Activated gamma-delta T cell treated with anti-CD3 and anti-CD28 coated beads, Interleukin-2, amount 50 U/mL, for 16 hours (primary cell): ENCODE results near the gene PADI3.
"Not testable (repeated sequence)": the region's sequence is repeated elsewhere in the genome, so short reads cannot be mapped to it uniquely, and the experiment has no call there.

Experiments used
- DNase-seq: peaks from one replicate; pipeline ENCODE4 v3.0.0-alpha.2; 2020; ENCODE audit warnings: low read depth

PADI3 gene

DNA sequence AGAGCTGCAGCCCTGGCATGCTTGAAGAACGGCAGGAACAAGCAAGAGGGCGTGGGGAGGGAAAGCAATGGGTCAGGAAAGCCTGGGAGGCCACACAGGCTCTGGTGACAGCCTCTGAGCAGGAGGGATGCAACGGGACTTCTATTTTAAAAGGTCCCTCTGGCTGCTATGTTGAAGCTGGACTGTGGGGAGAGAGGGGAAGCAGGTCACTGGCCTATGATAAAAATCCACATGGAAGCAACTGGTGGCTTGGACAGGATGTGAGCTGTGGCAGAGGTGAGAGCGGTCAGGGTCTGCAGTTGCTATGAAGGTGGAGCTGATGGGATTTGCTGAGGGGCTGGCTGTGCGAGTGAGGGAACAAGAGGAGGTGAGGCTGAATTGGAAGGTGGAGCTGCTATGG is 32.8 kb upstream of the PADI3 start:
- DNase-seq, result no peak

DNA sequence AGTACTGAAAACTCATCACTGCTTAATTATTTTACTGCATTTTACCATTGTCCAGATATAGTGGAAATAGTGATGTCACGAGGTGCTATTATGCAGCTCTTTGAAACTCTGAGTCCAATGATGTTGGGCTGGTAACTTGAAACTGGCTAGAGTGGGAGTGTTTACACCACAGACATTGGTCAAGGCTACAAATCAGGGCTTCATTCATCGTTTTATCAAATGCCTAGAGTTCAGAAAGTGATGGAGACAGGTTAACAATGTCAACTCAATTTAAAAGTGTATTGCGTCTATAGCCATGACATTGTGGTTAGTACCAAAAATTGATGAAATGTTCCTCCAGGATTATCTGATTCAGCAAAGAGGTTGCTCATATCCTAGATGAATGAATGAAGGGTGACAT is 31.3 kb upstream of the PADI3 start:
- no peak for DNase-seq

GRCh38 chr1:17218939-17219338 is 30.0 kb upstream of the PADI3 start:
- no peak for DNase-seq

DNA sequence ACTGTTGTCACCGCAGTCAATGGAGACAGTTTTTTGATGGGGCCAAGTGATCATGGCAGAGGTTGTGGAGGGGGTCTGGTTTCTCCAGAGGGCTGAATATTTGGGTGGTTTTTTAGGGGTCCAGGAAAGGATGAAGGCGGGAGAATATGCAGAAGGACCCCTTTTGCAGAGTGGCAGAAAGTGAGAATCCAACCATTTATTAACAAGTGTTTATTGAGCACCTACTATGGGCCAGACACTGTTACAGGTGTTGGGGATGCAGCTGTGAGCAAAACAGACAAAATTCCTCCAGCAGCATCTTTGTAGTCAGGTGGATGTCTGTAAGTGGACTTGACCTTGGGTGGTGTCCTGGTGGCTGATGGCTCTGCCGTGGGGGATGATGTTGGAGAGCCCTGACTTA is 28.6 kb upstream of the PADI3 start:
- no peak for DNase-seq

GRCh38 chr1:17222557-17222956 is 26.3 kb upstream of the PADI3 start:
- DNase-seq, result no peak

GRCh38 chr1:17224434-17224833 is 24.5 kb upstream of the PADI3 start:
- DNase-seq, result no peak

GRCh38 chr1:17225140-17225539 is 23.8 kb upstream of the PADI3 start:
- no peak for DNase-seq

- DNase-seq, result no peak
Measured at GRCh38 chr1:17227358-17227915, 21.5 kb upstream of the PADI3 start.

- no peak for DNase-seq
Measured at GRCh38 chr1:17228619-17229018, 20.3 kb upstream of the PADI3 start.

DNA sequence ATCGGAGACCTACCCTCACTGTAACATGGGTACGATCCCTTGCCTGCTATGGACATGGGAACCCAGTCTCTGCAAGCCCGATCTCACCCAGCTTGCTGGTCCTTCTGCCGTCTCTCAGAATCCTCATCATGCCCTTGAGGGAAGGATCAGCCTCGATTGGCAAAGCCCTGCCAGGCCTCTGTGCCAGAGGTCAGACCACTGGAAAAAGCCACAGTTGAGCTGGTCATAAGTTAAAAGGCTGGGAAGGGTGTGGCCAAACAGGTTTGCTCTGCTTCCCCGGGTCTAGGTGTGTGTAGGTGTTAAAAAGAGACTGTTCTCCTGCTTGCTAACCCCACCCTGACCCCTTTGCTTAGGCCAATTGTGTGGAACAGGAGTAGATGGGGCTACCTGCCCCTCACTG is 19.5 kb upstream of the PADI3 start:
- DNase-seq, result no peak

DNA sequence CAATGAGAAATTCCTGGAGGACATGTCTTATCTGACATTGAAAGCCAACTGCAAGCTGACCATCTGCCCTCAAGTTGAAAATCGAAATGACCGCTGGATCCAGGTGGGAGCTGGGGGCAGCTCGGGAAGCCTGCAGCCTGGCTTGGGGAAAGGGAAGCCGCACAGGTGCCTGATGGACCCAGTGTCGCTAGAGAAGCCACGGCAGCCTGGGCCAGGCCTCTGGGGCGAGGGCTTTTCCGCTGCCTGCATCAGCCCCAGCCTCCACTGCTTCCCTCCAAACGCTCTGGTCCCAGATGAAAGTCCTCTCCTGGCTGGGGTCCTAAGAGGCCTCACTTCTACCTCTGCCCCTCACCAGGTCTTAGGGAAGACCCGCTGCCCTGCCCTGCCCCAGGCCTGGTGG is 18.8 kb upstream of the PADI3 start:
- no peak for DNase-seq

GRCh38 chr1:17230671-17231310 is 18.1 kb upstream of the PADI3 start:
- DNase-seq, result no peak

DNA sequence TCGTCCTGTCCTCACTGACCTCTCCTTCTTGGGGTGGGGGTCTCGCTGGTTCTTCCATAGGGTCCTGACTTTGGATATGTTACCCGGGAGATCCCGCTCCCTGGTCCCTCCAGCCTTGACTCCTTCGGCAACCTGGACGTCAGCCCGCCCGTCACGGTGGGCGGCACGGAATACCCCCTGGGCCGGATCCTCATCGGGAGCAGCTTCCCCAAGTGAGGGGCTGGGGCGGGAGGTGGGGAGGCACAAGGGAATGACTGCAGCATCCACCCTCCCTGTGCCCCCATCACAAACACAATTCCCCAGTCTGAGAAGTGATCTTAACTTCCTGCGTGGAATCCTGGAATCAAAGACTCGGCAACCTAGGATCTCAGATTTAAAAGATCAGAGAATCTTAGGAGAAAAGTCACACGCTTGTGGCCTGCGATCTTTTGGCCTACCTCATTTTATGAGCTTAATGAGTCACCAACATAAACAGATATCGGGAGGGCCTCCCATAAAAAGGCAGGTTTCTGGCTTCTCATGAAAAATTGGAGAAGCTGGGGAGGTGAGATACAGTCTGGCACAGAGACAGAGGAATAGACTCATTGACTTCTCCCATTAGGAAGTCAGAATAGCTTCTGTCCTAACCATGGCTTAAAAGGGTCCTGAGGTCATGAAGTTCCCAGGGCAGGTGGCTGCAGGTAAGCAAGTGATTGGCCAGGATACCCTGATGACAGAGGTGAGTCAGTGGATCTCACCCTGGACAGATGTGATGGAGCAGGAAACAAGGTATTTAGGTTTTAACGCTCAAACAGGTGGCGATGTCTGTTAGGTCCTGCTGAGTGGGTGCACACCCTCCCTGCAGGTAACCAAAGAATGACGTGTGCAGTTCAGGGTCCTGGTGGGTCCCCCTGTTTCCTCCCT is 15.9 kb upstream of the PADI3 start:
- no peak for DNase-seq

DNA sequence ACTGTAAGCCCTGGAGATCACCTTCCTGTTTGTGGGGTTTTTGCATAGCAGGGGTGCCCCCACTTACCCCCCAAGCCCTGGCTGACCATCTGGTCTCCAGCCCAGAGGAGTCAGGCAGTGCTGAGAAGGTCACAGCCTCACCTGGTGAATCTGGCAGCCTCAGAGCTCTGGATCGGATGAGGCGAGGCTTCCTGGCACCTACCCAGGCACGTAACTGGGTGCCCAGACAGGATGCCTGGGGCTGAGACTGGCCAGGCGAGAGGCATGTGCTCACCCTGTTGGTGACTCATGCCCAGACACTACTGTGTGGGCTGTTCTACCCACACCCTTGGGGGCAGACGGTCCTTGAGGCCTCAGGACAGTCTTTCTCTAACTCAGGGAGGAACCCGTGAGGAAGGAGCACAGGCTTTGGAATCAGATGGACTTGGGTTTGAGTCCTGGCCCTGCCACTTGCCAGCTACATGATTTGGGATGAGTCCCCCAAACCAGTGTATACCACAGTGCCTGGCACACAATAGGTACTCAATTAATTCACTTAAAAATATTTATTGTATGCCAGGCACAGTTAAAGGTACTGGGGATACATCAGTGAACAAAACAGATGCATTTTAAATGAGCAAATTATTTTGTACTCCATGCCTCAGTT is 15.1 kb upstream of the PADI3 start:
- no peak for DNase-seq

DNA sequence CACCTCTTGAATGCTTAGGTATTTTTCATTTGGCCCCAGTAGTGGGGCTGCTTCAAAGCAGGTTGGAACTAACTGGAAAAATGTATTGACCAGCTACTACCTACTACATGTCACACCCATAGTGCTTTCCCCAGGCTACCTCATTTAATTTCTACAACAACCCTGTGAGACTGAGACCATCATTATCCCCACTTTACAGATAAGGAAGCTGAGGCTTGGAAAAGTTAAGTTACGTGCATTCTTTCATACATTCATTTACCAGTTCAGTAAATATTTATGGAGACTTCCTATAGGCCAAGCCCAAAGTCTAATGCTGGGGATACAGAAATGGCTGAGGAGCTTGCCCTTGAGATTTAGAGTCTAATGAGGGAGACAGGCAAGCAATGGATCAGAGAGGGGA is 14.5 kb upstream of the PADI3 start:
- no peak for DNase-seq

- no peak for DNase-seq
Measured at GRCh38 chr1:17235135-17235885, 13.6 kb upstream of the PADI3 start.

DNA sequence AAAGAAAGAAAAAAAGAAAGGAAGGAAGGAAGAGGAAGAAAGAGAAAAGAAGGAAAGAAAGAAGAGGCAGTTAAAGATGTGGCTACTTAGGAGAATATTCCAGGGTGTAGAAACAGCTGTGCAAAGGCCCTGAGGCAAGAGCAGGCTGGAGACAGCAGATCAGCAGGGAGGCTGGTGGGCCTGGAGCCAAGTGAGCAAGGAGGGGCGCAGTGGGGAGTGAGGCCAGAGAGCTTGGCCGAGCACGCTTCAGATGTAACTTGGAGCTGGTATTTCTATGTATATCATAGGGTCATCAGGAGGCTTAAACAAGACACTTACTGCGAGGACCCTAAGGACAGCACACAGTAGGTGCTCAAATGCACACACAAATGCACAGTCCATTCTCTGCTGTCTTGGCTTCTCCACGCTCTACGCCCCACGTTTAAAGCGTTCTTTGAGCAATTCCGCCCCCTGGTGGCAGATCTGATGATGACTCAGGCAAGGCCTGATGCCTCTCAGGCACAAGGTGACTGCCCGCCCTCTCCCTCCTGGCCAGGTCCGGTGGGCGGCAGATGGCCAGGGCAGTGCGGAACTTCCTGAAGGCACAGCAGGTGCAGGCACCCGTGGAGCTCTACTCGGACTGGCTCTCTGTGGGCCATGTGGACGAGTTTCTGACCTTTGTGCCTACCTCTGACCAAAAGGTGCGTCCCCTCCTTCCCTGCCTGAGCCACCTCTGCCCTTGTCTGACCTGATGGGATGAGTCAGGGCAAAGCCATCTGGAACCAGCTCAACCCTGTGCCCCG is 11.9 kb upstream of the PADI3 start:
- DNase-seq, result peak; percentile 81

- no peak for DNase-seq
Measured at GRCh38 chr1:17237561-17237903, 11.4 kb upstream of the PADI3 start.

GRCh38 chr1:17239420-17239819 is 9.5 kb upstream of the PADI3 start:
- DNase-seq, result no peak

DNA sequence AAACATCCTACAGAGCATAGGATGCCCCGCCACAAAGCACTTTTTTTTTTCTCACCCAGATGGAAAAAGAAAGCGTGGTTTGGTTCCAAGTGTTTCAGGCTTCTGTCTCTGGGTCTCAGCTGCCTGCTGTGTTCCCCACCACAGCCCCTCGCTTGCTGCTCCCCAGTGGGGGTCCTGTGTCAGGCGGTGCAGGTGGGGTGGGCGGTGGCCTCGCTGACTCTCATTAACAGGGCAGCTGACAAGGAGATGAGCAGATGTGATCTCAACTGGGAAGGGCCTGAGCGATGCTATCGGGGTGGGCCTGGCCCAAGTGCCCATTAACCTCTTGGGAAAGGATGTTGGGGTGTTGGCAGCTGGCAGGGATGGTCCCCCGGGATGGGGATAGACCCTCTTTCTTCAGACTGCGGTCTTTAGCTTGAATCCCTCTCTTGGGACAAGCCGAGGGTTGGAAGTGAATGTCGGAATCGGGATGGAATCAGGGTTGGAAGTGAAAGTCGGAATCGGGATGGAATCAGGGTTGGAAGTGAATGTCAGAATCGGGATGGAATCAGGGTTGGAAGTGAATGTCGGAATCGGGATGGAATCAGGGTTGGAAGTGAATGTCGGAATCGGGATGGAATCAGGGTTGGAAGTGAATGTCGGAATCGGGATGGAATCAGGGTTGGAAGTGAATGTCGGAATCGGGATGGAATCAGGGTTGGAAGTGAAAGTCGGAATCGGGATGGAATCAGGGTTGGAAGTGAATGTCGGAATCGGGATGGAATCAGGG is 7.7 kb upstream of the PADI3 start:
- not testable (repeated sequence) for DNase-seq

DNA sequence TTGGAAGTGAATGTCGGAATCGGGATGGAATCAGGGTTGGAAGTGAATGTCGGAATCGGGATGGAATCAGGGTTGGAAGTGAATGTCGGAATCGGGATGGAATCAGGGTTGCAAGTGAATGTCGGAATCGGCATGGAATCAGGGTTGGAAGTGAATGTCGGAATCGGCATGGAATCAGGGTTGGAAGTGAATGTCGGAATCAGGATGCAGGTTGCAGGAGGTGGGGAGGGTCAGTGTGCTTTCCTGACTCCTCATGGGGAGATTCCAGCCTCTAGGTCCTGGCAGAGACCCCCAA is 7.2 kb upstream of the PADI3 start:
- DNase-seq, result not testable (repeated sequence)
